IMR-90 (cell line): Measurements from ENCODE around the gene CASS4. TPM values are rescaled to one million over a fixed set of nuclear protein-coding genes. Genes with fewer than 3 reads are reported as not detected.

Experiments used
- ATAC-seq: fragments of 200-7000 bp; cut with Tn5 transposase; 2 replicates; pipeline ENCODE4 v1.9.1; 2020; ENCODE audit warnings: low read depth, mild to moderate bottlenecking, moderate library complexity
- BruUV-seq: library from RNA; stranded (reverse); fragments of 400-500 nt; replicated peaks from 2 replicates; lab custom pipeline; 2021; lab: Mats Ljungman, UMichigan
- CTCF ChIA-PET: fragments of 300-600 bp; formaldehyde crosslinking; extraction: SDS; loops from one replicate; lab custom pipeline; 2021; ENCODE audit warnings: antibody characterized with exemption; lab: Yijun Ruan, JAX
- POLR2A ChIA-PET: fragments of 300-600 bp; sonication (Branson Sonifier 250); formaldehyde crosslinking; loops from one replicate; lab custom pipeline; 2022; ENCODE audit warnings: antibody characterized with exemption; ENCODE audit not compliant: unreplicated experiment; lab: Charles Lee
- DNase-seq: peaks from one replicate; pipeline ENCODE4 v3.0.0; 2013
- H2AFZ ChIP-seq: replicated peaks from 2 replicates; pipeline ENCODE3; 2013; ENCODE audit warnings: low read length, mild to moderate bottlenecking; ENCODE audit not compliant: poor library complexity
- H2AK5ac ChIP-seq: 2 replicates; pipeline ENCODE4 v1.6.1; 2013; ENCODE audit warnings: low read depth, low read length, inconsistent platforms
- H2AK9ac ChIP-seq: replicated peaks from 2 replicates; pipeline ENCODE3; 2013; ENCODE audit warnings: mild to moderate bottlenecking, low read depth, low read length, moderate library complexity; ENCODE audit not compliant: poor library complexity
- H2BK120ac ChIP-seq: 2 replicates; pipeline ENCODE4 v1.6.1; 2013; ENCODE audit warnings: low read depth, low read length, inconsistent platforms
- H2BK15ac ChIP-seq: 3 replicates; pipeline ENCODE4 v1.6.1; 2013; ENCODE audit warnings: low read depth, low read length, inconsistent platforms
- H2BK20ac ChIP-seq: 2 replicates; pipeline ENCODE4 v1.6.1; 2013; ENCODE audit warnings: low read depth, mild to moderate bottlenecking, inconsistent platforms, low read length, moderate library complexity
- H2BK5ac ChIP-seq: 2 replicates; pipeline ENCODE4 v1.6.1; 2013; ENCODE audit warnings: mild to moderate bottlenecking, low read depth, low read length, inconsistent platforms; ENCODE audit not compliant: poor library complexity, severe bottlenecking
- H3K14ac ChIP-seq: replicated peaks from 2 replicates; pipeline ENCODE4 v1.6.1; 2013; ENCODE audit warnings: low read depth, low read length, inconsistent platforms
- H3K18ac ChIP-seq: 2 replicates; pipeline ENCODE4 v1.6.1; 2013; ENCODE audit warnings: low read depth, low read length, control low read depth
- H3K23ac ChIP-seq: 2 replicates; pipeline ENCODE4 v1.6.1; 2013; ENCODE audit warnings: low read depth, low read length, inconsistent platforms
- H3K27ac ChIP-seq: 2 replicates; pipeline ENCODE4 v1.5.1; 2013; ENCODE audit warnings: mild to moderate bottlenecking, control low read depth, low read length; ENCODE audit not compliant: insufficient read depth
- H3K27me3 ChIP-seq: 2 replicates; pipeline ENCODE4 v1.6.1; 2013; ENCODE audit warnings: low read length; ENCODE audit not compliant: control insufficient read depth, insufficient read depth
- H3K36me3 ChIP-seq: 2 replicates; pipeline ENCODE4 v1.6.1; 2013; ENCODE audit warnings: low read length, mixed read lengths; ENCODE audit not compliant: control insufficient read depth, insufficient read depth
- H3K4ac ChIP-seq: 2 replicates; pipeline ENCODE4 v1.6.1; 2013; ENCODE audit warnings: low read depth, low read length, inconsistent platforms
- H3K4me1 ChIP-seq: 2 replicates; pipeline ENCODE4 v1.6.1; 2013; ENCODE audit warnings: low read length, mixed read lengths; ENCODE audit not compliant: control insufficient read depth, insufficient read depth
- H3K4me2 ChIP-seq: 2 replicates; pipeline ENCODE4 v1.6.1; 2013; ENCODE audit warnings: low read depth, mild to moderate bottlenecking, control low read depth, low read length, moderate library complexity
- H3K4me3 ChIP-seq: 2 replicates; pipeline ENCODE4 v1.5.1; 2013; ENCODE audit warnings: low read depth, mild to moderate bottlenecking, control low read depth, low read length, moderate library complexity; ENCODE audit not compliant: insufficient read depth
- H3K56ac ChIP-seq: 2 replicates; pipeline ENCODE4 v1.6.1; 2013; ENCODE audit warnings: low read length, inconsistent platforms; ENCODE audit not compliant: insufficient read depth; ENCODE audit errors: extremely low read depth
- H3K79me1 ChIP-seq, 2 experiments: 2 replicates each; pipeline ENCODE4 v1.6.1; 2013; ENCODE audit warnings: low read length in 2 of 2, inconsistent platforms in 1 of 2, low read depth in 1 of 2
- H3K9ac ChIP-seq: 2 replicates; pipeline ENCODE4 v1.6.1; 2013; ENCODE audit warnings: low read depth, low read length, control low read depth
- H3K9me1 ChIP-seq: 2 replicates; pipeline ENCODE4 v1.6.1; 2013; ENCODE audit warnings: low read length, inconsistent platforms; ENCODE audit not compliant: insufficient read depth
- H3K9me3 ChIP-seq: 2 replicates; pipeline ENCODE4 v1.6.1; 2013; ENCODE audit warnings: low read length; ENCODE audit not compliant: control insufficient read depth, insufficient read depth
- H4K20me1 ChIP-seq: 2 replicates; pipeline ENCODE4 v1.6.1; 2013; ENCODE audit warnings: low read length, inconsistent platforms; ENCODE audit not compliant: insufficient read depth
- H4K5ac ChIP-seq: 2 replicates; pipeline ENCODE4 v1.6.1; 2013; ENCODE audit warnings: mild to moderate bottlenecking, low read depth, low read length, control low read depth
- H4K8ac ChIP-seq, 2 experiments: 2 replicates each; pipeline ENCODE4 v1.6.1; 2013; ENCODE audit warnings: low read depth in 2 of 2, low read length in 2 of 2, control low read depth in 1 of 2, inconsistent platforms in 1 of 2
- H4K91ac ChIP-seq: 2 replicates; pipeline ENCODE4 v1.6.1; 2013; ENCODE audit warnings: low read depth, low read length, inconsistent platforms; ENCODE audit not compliant: insufficient read depth
- BHLHE40 ChIP-seq: fragments of 150-350 bp; IDR thresholded peaks from 2 replicates; pipeline ENCODE4 v1.6.1; 2016; ENCODE audit warnings: mild to moderate bottlenecking, low read depth, low read length
- CEBPB ChIP-seq: IDR thresholded peaks from 2 replicates; pipeline ENCODE4 v1.6.1; 2012; ENCODE audit warnings: low read depth, low read length, improper control_type of control experiment
- CHD1 ChIP-seq: IDR thresholded peaks from 2 replicates; pipeline ENCODE4 v1.6.1; 2012; ENCODE audit warnings: low read depth, low read length, improper control_type of control experiment
- CTCF ChIP-seq: conservative IDR thresholded peaks from 2 replicates; pipeline ENCODE4 v1.5.1; 2012; ENCODE audit warnings: mild to moderate bottlenecking, low read depth, low read length, improper control_type of control experiment
- ELK1 ChIP-seq: fragments of 150-350 bp; IDR thresholded peaks from 2 replicates; pipeline ENCODE4 v1.6.1; 2016; ENCODE audit warnings: low read depth, mild to moderate bottlenecking, low read length, moderate library complexity, borderline replicate concordance
- FOS ChIP-seq: fragments of 150-350 bp; IDR thresholded peaks from 2 replicates; pipeline ENCODE4 v1.6.1; 2016; ENCODE audit warnings: low read depth, low read length
- MAFK ChIP-seq: IDR thresholded peaks from 2 replicates; pipeline ENCODE4 v1.6.1; 2012; ENCODE audit warnings: low read depth, low read length, improper control_type of control experiment
- MAZ ChIP-seq: IDR thresholded peaks from 2 replicates; pipeline ENCODE4 v1.6.1; 2012; ENCODE audit warnings: low read depth, mild to moderate bottlenecking, low read length, improper control_type of control experiment, moderate library complexity, borderline replicate concordance
- NFE2L2 ChIP-seq: fragments of 150-350 bp; IDR thresholded peaks from 2 replicates; pipeline ENCODE4 v1.6.1; 2016; ENCODE audit warnings: low read depth, mild to moderate bottlenecking, low read length
- POLR2A ChIP-seq: IDR thresholded peaks from 2 replicates; pipeline ENCODE4 v1.6.1; 2012; ENCODE audit warnings: mild to moderate bottlenecking, low read depth, low read length
- RCOR1 ChIP-seq: IDR thresholded peaks from 2 replicates; pipeline ENCODE4 v1.6.1; 2012; ENCODE audit warnings: mild to moderate bottlenecking, low read length, improper control_type of control experiment; ENCODE audit not compliant: insufficient replicate concordance
- RFX5 ChIP-seq: IDR thresholded peaks from 2 replicates; pipeline ENCODE4 v1.8.0; 2012; ENCODE audit warnings: low read depth, mild to moderate bottlenecking, low read length, moderate library complexity
- SMC3 ChIP-seq: fragments of 150-350 bp; IDR thresholded peaks from 2 replicates; pipeline ENCODE4 v1.6.1; 2016; ENCODE audit warnings: low read depth, mild to moderate bottlenecking, antibody characterized with exemption, low read length, moderate library complexity
- WGBS, 2 experiments: methylation state at CpG; one replicate each; pipeline versions ENCODE4 v1.1.5 to v1.1.7; 2013; ENCODE audit warnings: missing lambda C conversion rate in 2 of 2; ENCODE audit not compliant: insufficient read length in 1 of 2; ENCODE audit errors: extremely low coverage in 2 of 2; 5-methylcytosine and 5-hydroxymethylcytosine counted together
- dilution Hi-C: fragments of 300-500 bp; cut with HindIII; formaldehyde crosslinking; loops from one replicate; pipeline ENCODE4 v1.14.3; 2018; ENCODE audit warnings: low sequenced_read_pairs; ENCODE audit not compliant: unreplicated experiment
- in situ Hi-C: fragments of 300-500 bp; cut with MboI; formaldehyde crosslinking; loops from 3 replicates; pipeline ENCODE4 v1.14.3; 2019; ENCODE audit warnings: low sequenced_read_pairs, inconsistent platforms, mixed read lengths
- intact Hi-C: fragments of 100-400 bp; cut with micrococcal nuclease; formaldehyde crosslinking; loops from 2 replicates; pipeline ENCODE4 v1.10.0; 2022
- polyA plus RNA-seq, 3 experiments: library from polyadenylated mRNA; depleted of rRNA; stranded (reverse); fragments of >200 nt; gene quantifications; 2 replicates each; pipeline ENCODE4 v1.2.3, GENCODE V29; 2012; ENCODE audit warnings: low replicate concordance in 1 of 3
- total RNA-seq: library from RNA; depleted of rRNA; stranded (reverse); fragments of >200 nt; gene quantifications from 2 replicates; pipeline ENCODE4 v1.2.3, GENCODE V29; 2012
- TF ChIP-seq, protein P1 (sequence below): fragments of 150-350 bp; IDR thresholded peaks from 2 replicates; pipeline ENCODE4 v1.6.1; 2017; ENCODE audit warnings: mild to moderate bottlenecking, antibody characterized with exemption, low read length, low read depth

Gene CASS4
- total and polyA plus RNA-seq, 2 of the 4 experiments (the other 2 are of a cell fraction) = 25.8 to 26.5 TPM

DNA sequence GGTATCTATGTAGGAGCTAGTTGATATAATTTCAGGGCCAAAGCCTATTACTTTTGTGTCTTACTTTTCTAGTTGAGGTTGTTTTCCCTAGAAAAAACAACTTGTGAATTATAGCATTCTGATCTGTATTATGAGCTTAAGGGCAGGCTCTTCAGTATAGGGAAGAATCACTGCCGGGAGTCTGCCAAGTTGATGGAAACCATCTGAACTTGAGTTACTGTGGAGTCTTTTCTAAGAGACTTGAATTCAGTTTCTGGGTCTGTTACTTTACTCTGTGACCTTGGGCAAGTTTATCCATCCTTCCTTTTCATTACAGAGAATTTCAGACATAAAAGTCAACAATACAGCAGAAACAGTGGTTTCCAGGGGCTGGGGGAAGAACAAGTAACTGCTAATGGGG, 2.1 kb upstream of the CASS4 start:
- CTCF ChIA-PET = interaction anchor here (0.5 kb wide), 1 partner anchor 456 kb away, joined by 4 read pairs; no protein-coding TSS in a partner anchor

More for the DNA sequence above, 2.1 kb upstream of the CASS4 start:
- Histone ChIP-seq H3K56ac (no peak overlapping the region), H3K18ac (peak overlapping the region; percentile 79), H3K14ac (no peak overlapping the region), H2BK5ac (peak overlapping the region; percentile 50), H2BK20ac (peak overlapping the region; percentile 29; the same call in 1 of the 2 replicates), H3K27ac (peak overlapping the region; percentile 69; the same call in 1 of the 2 replicates), H3K4me3 (no peak overlapping the region), H4K91ac (no peak overlapping the region), H3K4ac (peak overlapping the region; percentile 9; the same call in 1 of the 2 replicates), H2AFZ (no peak overlapping the region), H4K5ac (peak overlapping the region; percentile 79; the same call in 1 of the 2 replicates), H3K4me2 (no peak overlapping the region), H3K79me1 (peaks cover 20 to 49% of the 10 kb centered on the region in 2 experiments), H2BK15ac (peak overlapping the region; percentile 28; the same call in 1 of the 3 replicates), H3K9me1 (peaks cover 7% of the 10 kb centered on the region), H4K8ac (peak overlapping the region in 1 of 2 experiments; percentile 67; a peak in 1 of 4 replicates), H4K20me1 (no peaks in the 10 kb centered on the region), H3K4me1 (peaks cover 15% of the 10 kb centered on the region), H3K9ac (no peak overlapping the region), H3K27me3 (no peaks in the 10 kb centered on the region), H2BK120ac (peak overlapping the region; percentile 41), H3K23ac (peak overlapping the region; percentile 12; the same call in 1 of the 2 replicates), H2AK5ac (0 out of 2 replicates have a peak overlapping the region, but pooled peaks have one; percentile 13), H3K36me3 (peaks cover 15% of the 10 kb centered on the region), H3K9me3 (no peaks in the 10 kb centered on the region), H2AK9ac (no peak overlapping the region)
- DNase-seq (no peak), ATAC-seq (no peak; the same call in 1 of the 2 replicates)
- 60% methylated on average over 1 of the region's 1 CpG; no CpG with 5 or more reads in 1 of the 2 experiments for WGBS, 2 experiments
- POLR2A ChIA-PET = no interaction called here
- dilution Hi-C loops = no loop called here
- intact Hi-C loops = no loop called here
- BruUV-seq = no TSS peak
- TF ChIP-seq RCOR1 (no peak), CEBPB (no peak), ELK1 (no peak), FOS (no peak), SMC3 (no peak), CTCF (no peak), BHLHE40 (no peak), MAFK (no peak), MAZ (no peak), CHD1 (no peak), RFX5 (no peak), POLR2A (no peak), NFE2L2 (no peak)
- TF ChIP-seq, protein P1, sequence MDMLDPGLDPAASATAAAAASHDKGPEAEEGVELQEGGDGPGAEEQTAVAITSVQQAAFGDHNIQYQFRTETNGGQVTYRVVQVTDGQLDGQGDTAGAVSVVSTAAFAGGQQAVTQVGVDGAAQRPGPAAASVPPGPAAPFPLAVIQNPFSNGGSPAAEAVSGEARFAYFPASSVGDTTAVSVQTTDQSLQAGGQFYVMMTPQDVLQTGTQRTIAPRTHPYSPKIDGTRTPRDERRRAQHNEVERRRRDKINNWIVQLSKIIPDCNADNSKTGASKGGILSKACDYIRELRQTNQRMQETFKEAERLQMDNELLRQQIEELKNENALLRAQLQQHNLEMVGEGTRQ = no peak
- in situ Hi-C loops = no loop called here
